ENCODE measurements around the gene GAK.
"Not testable (repeated sequence)": the region's sequence is repeated elsewhere in the genome, so short reads cannot be mapped to it uniquely, and the experiment has no call there.

DNA sequence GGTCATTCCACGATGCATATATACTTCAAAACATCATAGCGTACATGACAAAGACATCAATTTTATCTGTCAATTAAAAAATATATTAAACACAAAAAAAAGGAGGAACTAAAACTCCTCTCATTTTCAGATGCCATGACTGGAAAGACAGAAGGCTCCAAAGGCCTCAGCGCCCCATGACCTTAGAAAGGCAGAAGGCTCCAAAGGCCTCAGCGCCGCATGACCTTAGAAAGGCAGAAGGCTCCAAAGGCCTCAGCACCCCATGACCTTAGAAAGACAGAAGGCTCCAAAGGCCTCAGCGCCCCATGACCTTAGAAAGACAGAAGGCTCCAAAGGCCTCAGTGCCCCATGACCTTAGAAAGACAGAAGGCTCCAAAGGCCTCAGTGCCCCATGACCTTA is 13.5 kb downstream of the GAK start:
- TF ChIP-seq, protein P1, sequence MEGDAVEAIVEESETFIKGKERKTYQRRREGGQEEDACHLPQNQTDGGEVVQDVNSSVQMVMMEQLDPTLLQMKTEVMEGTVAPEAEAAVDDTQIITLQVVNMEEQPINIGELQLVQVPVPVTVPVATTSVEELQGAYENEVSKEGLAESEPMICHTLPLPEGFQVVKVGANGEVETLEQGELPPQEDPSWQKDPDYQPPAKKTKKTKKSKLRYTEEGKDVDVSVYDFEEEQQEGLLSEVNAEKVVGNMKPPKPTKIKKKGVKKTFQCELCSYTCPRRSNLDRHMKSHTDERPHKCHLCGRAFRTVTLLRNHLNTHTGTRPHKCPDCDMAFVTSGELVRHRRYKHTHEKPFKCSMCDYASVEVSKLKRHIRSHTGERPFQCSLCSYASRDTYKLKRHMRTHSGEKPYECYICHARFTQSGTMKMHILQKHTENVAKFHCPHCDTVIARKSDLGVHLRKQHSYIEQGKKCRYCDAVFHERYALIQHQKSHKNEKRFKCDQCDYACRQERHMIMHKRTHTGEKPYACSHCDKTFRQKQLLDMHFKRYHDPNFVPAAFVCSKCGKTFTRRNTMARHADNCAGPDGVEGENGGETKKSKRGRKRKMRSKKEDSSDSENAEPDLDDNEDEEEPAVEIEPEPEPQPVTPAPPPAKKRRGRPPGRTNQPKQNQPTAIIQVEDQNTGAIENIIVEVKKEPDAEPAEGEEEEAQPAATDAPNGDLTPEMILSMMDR (conservative IDR thresholded peaks at IDR 0.05; ENCODE audit: low read depth, low read length), result not testable (repeated sequence)
- TF ChIP-seq EZH2phosphoT487 (IDR thresholded peaks at IDR 0.05; ENCODE audit: borderline replicate concordance, low read length), result not testable (repeated sequence)
